Activated CD4-positive, alpha-beta T cell treated with anti-CD3 and anti-CD28 coated beads, Interleukin-2, amount 50 U/mL, for 16 hours (primary cell): ENCODE measurements around the gene KRTAP10-6.
"Not testable (repeated sequence)": the region's sequence is repeated elsewhere in the genome, so short reads cannot be mapped to it uniquely, and the experiment has no call there.

Source experiments
- DNase-seq: peaks from one replicate; pipeline ENCODE4 v3.0.0-alpha.2; 2020

The KRTAP10-6 gene

DNA sequence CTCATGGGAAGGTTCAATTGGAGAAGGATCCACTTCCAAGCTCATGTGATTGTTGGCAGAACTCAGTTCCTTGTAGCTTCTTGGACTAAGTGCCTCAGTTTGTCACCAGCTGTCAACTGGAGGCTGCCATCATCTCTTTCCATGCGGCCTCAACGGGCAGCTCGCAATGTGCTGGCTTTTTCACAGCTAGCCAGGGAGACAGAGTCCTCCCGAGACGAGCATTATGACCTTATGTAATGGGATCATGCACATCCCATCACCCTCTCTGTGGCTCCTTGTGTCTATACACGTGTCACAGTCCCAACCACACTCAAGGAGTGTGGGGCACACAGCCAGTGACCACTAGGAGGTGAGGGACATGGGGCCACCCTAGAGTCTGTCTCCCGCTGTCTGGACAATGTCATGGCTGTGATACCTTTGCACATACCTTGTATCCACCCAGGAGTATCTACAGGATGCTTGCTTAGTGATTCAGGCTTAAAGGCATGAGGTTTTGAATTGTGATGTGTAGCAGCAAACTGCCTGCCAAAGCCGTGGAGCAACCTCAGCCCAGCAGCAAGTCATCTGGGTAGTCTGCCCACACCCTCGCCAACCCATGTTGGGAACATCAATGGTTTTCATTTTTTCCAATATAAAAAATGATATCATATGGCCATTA is 3.9 kb upstream of the KRTAP10-6 start:
- no peak for DNase-seq

DNA sequence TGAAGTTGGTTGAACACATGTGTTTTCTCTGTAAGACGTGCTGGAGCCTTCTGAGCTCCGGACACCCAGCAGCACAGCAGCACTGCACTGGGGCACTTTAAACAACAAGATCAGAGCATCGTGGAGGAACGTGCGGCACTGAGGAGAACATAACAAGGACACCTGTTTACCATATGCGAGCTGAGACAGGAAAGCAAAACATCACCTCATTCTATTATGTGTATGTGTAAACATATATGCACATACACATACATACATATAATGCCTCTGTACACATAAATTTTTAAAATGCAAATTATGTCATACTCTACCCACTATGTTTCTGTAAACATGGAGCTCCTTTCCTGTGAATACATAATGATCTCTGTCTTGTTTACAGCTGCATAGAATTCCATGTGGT is 3.2 kb upstream of the KRTAP10-6 start:
- DNase-seq: no peak

DNA sequence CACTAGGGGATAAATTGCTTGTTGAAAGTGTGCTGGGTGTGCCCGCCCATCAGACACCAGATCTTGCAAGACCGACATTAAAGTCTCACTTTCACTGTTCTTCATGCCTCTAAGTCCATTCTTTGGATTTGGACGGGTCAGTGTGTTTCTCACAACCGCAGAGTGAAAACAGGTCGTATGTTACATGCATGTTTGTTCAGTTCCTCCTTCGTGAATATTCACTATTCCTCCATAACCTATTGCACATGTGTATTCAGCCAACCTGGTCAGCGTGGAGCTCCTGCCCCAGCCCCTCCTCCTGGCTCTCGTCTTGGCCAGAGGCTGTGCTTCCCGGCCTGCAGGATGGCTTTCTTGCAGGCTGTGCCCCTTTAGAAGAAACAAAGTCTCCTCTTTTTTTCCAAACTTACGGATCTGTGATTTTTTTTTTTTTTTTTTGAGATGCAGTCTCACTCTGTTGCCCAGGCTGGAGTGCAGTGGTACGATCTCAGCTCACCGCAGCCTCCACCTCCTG is 2.2 kb upstream of the KRTAP10-6 start:
- no peak for DNase-seq

DNA sequence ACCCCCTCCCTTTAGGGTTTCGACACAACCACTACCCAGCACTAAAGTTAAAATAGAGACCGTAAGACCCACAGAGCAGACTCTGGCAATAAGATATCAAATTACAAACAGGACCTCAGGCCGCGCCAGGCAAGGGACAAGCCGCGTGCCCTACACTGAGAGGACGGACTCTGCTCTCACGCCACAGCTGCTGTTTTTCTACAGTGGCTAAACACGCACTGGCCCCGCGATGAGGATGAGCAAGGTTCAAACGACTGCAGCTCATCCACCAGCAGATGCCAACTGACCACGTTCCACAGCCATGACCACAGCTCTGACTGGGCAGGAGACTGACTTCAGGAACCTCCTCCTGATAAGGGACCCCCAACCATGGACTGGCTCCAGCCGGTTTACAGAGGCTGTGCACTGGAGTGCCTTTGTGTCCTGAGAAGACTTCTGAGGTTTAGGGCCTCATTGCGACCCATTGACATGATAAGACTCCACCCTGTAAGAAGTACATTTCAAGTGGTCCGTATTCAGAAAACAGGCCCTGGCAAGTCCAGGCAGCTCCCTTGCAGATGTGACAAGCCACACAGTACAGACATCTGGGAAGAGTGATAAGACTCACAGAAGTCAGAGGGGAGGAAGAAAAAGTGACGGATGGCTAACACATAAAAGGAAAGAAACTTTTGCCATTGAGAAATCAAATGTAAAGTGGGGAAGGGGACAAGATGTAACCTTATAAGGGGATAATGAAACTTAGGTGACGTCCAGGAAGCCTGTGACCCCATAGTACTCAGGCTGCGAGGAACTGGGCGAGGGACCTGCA is 1.5 kb upstream of the KRTAP10-6 start:
- DNase-seq: no peak

DNA sequence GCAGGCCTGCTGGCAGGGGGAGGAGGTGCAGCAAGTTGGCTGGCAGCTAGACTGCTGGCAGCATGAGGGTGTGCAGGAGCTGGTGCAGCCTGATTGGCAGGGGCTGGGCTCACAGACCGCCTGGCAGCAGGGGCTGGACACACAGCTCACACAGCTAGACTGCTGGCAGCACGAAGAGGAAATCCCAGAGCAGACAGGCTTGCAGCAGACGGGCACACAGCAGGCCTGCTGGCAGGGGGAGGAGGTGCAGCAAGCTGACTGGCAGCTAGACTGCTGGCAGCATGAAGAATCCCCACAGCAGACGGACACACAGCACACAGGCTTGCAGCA is 539 bp downstream of the KRTAP10-6 start:
- not testable (repeated sequence) for DNase-seq

DNA sequence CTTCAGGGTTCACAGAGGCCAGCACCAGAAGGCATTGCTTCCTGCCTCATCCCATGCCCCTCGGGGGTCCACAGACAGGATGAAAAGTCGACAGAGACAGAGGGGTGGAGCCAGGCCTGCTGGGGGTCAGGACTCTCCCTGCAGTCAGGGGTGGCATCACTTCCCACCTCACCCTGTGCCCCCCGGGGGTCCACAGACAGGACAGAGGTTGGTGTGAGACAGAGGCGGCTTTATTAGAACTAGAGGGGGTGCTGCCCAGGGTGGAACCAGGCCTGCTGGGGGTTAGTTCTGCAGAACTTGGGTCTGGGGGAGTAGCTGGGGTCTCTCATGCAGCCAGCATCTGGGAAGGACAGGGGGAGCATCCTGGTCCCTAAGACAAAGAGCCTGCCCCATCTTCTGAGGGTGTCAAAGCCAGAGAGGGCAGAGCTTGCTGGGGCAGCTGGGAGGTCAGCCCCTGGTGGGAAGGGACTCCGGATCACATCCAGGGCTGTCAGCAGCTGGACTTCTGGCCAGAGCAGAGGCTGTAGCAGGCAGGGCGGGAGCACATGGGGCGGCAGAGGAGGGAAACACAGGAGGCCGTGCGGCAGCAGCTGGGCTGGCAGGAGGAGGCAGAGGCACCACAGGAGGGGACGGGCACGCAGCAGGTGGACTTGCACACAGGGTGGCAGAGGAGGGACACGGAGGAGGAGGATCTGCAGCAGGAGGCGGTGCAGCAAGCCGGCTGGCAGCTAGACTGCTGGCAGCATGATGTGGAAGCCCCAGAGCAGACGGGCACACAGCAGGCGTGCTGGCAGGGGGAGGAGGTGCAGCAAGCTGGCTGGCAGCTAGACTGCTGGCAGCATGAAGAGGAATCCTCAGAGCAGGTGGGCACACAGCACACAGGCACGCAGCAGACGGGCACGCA is 1.2 kb downstream of the KRTAP10-6 start:
- DNase-seq: not testable (repeated sequence)

DNA sequence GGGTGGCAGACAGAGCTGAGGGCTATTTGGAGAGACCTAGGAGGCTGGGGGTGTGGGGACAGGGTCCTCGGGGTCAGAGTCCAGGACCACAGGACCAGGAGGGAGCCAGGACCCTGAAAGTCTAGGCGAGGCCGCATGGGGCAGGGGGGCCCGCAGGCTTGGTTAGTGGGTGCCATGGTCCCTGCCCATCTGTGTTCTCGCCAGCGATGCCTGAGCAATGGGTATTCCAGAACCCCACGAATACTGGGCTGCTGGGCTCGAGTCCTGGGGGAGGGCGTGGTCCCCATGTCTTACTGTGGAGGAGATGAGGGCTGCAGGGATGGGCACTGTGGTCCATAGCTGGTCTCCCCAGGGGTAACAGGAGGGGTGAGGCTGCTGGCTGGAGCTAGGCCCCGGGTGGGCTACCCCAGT is 2.0 kb downstream of the KRTAP10-6 start:
- no peak for DNase-seq

DNA sequence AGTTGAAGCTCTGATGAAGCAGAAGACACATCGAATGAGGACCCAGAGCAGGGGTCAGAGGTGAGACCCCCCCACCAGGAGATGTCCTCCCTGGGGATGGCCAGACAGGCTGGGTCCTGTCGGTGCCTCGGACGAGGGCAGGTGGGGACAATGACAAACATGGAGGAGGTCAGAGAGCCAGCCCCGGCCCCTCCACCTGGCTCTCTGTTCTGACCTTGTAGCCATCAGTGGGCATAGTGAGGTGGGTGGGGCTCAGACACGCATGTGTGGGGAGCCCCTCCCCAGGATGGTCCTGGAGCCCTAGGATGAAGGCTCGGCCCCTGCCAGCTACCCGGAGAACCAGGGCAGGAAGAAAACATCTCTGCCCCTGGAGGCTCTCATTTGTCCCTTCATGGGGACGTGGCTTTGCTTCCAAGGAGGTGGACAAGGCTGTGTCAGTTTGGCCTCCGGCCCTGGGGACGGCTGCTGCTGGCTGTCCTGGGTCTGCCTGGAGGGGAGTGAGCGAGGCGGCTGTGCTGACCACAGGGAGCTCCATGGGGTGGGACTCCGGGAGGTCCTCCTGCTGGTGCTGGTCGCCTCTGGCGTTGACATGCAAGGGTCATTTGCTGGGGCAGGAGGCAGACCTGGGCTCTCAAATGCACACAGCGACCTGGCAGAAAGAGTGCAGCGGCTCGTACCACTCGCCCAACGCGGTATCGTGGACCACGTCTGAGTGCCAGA is 2.6 kb downstream of the KRTAP10-6 start:
- no peak for DNase-seq

DNA sequence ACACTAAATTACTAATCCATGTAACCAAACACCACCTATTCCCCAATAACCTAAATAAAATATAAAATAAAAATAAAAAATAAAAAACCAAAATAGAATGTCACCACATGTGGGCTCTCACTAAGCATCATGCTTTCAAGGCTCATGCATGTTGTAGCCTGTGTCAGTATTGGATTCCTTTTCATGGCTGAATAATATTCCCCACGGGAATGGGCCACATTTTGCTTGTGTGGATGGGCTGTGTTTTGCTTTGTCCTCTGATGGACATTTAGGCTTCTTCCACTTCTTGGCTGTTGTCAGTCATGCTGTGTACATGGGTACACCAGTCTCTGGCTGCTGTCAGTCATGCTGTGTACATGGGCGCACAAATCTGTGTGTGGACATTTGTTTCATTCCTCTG is 3.2 kb downstream of the KRTAP10-6 start:
- no peak for DNase-seq

DNA sequence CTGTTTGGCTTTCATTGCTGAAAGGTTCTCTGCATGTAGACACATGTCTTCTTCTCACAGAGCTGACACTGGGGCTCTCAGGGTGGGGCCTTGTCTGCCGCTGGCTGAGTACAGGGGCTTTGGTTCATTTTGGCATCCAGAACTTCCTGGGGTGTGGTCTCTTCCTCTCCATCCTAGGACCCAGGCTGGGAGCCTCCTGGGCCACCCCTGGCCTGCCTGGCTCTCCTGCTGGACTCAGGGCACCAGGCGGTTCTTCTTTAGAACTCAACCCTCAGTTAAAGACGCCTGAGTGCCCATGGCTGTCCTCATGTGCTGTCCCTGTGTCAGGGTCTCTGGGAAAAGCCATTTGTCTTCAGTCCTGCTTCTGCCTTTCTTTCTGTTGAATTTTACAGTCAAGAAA is 6.4 kb downstream of the KRTAP10-6 start:
- no peak for DNase-seq

DNA sequence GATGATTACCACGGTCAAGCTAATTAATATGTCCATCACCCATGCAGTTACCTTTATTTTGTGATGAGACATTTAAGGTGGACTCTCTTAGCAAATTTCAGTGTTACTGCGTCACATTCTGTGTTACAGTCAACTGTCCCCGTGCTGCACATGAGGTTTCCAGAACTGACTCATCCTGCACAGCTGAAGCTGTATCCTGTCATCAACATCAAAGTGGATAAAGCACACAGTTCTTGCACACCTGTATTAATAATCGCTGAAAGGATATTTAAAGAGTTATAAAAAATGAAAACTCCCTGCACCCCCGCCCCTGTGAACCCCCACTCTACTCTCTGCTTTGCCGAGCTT is 8.5 kb downstream of the KRTAP10-6 start:
- DNase-seq: peak; percentile 41

DNA sequence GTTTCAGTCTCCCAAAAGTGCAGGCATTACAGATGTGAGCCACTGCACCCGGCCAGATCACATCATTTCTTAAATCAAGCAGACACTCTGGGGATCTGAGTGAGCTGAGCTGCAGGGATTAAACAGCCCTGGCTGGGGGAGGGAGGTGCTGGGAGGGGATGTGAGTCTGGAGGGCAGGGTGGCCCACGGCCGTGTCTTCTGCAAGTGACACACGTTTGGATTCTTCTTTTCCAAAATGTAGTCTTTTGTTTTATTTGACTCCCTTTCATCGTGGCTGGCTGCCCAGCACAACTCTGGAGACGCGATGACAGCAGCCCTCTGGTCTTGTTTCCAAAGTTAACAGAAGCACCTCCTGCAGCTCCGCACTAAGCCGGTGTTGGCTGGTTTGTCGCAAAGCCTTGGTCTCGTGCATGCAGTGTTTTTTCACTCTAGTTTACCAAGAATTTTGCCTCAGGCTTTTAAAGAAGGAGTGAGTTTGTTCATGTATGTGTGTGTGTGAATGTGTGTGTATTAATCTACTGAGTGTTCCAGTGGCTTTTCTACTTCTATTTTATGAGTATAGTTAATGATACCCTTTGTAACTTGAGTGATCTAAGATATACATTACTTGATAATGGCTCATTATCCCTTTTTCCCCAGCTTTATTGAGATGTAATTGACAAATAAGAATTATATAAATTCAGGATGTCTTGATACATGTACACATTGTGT is 9.1 kb downstream of the KRTAP10-6 start:
- no peak for DNase-seq

DNA sequence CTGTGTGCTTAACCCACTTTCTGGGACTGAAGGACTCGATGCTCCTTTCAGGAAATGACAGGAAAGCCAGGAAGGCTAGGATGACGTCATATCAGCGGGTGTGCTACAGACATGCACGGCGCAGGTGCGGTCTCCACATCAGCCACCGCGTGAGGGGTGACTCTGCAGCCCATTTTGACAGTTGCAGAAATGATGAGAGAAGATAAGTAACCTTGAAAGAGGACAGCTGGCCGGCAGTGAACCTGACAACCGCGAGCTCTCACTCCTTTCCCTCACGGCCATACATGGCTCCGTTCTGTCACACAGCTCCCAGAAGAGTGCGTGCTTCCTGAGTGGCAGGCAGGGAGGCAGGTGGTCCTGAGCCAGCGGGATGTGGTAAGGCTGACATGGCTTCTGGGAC is 10.2 kb downstream of the KRTAP10-6 start:
- no peak for DNase-seq

DNA sequence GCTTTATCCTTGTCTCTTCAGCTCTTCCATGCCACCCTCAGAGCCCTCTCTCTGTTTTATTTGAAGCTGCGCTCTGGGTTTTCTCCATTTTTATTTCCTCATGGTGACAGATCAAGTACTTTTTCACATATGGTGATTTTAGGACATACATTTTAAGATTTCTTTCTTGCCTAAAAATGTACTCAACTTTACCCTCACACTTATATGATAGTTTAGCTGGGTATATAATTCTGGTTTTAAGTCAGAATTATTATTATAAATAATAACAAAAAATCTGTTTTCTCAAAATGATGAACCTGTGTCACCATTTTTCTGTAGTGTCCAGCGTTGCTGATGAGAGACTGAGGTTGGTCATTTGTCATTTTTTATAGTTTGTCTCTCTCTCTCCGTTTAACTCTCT is 11.1 kb downstream of the KRTAP10-6 start:
- no peak for DNase-seq

DNA sequence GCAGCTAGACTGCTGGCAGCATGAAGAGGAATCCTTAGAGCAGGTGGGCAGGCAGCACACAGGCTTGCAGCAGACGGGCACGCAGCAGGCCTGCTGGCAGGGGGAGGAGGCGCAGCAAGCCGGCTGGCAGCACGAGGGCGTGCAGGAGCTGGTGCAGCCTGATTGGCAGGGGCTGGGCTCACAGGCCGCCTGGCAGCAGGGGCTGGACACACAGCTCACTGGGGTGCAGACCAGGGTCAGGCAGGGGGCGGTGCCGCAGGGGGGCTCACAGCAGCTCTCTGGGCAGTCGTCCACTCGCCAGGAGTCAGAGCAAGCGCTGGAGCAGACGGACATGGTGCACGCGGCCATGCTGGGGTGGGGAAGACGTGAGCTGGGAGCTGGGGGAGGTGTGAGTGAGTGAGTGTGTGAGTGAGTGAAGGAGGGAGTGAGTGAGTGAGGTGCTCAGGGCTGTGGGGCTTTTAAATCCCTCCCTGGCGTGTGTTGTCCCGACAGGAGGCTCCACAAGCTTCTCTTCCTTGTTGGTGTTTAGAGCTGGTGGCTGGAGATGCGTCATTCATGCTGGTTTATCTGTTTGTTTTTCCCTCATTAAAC is 12.0 kb downstream of the KRTAP10-6 start, which contains the start of gene KRTAP10-5:
Gene KRTAP10-5, minus strand, starts transcription at position 374 of the 591 bp plus-strand sequence. Its CDS starts 26 bp downstream, at position 348.
- not testable (repeated sequence) for DNase-seq

DNA sequence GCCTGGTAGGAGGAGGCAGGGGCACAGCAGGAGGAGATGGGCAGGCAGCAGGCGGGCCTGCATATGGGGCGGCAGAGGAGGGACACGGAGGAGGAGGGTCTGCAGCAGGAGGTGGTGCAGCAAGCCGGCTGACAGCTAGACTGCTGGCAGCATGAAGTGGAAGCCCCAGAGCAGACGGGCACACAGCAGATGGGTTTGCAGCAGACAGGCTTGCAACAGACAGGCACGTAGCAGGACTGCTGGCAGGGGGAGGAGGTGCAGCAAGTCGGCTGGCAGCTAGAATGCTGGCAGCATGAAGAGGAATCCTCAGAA is 12.5 kb downstream of the KRTAP10-6 start:
- no peak for DNase-seq

DNA sequence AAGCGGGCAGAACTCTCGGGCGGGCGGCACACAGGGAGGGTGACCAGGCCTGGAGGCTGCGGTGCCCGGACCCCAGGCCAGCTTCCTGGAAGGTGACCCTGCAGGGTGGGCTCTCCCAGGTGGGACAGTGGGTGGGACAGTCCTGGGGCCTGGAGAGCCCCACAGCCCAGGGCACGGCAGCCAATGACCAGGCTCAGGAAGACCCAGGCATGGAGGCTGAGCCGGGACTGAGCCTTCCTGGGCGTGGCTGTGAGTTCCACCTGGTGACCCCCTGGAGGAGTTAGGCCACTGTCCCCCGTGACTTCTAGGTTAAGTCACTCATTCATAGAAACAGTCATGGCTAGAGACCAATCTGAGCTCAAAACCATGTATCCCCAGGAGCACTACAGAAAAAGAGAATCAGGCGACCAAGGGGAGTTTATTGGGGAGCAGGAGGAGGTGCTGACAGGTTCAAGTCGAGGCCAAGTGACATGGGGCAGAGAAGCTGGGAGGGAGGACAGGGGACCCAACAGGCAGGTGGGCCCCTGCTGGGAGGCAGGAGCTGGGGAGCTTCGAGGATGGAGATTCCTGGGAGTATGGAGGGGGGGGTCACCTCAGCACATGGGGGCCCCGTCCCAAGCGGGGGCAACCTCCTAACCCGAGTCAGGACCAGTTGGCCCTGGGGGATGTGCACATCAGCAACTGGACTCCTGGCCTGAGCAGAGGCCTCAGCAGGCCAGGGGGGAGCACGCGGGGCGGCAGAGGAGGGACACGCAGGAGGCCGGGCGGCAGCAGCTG is 13.1 kb downstream of the KRTAP10-6 start:
- DNase-seq: no peak

DNA sequence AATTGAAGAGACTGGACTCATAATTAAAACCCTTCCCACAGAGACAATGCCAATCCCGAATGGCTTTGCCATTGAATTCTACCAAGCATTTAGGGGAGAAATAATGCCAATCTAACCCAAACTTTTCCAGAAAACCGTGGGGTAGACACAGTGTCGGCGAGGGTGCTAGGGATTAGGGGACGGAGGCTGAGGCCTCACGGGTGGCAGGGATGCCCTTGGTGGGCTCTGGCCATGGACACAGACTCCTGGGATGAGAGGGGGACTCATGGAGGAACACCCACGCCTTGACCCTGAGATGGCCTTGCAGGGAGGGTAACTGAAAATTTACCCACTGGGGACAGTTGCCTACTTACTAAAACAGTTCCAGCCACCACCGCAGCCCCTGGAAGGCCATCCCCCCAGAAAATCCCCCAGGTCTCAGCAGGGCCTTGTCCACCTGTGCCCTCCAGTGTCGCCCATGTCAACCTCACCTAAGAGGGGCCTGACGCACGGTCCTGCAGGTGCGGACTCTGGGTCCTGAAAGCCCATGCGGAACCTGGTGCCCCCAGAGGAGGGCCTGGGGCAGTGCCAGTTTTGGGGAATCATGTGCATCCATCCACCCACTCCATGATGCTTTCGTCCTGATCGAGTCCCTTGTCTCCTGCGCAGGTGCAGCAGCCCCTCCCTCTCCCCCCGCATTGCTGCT is 13.8 kb downstream of the KRTAP10-6 start:
- no peak for DNase-seq

DNA sequence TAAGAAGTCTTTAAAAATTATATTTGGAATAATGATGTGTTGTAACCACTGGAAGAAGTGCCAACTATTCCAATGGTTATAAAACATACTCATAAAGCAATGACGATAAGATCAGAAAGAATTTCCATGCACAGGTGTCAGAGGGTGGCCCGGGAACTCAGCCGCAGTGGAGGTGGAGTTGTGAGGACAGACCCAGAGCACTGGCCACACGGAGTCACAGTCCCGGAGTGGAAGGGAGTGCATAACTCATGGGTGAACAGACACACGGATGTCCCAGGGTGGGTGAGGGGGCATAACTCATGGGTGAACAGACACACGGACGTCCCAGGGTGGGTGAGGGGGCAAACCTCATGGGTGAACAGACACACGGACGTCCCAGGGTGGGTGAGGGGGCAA is 16.3 kb downstream of the KRTAP10-6 start:
- DNase-seq: no peak

DNA sequence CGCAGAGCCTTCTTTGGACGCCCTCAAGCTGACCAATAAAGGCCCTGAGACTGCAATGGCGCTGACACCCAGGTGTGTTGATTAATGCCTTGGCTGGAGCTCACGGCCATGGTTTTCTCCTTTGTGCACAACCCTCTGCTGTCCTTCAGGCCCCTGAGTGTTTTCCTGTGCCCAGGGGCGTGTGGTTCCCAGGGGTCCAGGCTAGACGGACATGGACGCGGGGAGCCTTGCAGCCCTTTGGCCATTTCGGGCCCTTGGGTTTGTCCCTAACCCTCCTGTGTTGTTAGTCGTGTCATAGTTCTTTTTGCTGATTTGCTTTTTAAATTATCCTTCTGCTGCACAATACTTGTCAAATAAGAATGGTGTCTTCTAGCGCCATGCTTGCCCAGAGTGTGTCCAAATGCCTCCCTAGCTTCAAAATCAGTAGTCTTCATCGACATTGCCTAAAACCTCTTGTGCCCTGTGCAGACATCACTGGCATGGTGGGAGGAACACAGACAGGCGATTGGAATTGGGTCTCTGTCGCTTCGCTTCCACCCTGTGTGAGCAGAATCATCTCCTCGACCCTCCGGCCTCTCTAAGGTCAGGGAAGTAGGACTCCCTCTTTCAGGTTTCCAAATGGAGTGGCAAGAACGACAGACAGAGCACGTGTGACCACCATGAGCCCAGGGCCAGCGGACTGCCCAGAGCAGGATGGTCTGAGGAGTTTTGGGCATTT is 16.8 kb downstream of the KRTAP10-6 start:
- no peak for DNase-seq
